Measurements from ENCODE around the gene JAKMIP1. TPM values are rescaled to one million over a fixed set of nuclear protein-coding genes. Genes with fewer than 3 reads are reported as not detected.

Gene JAKMIP1
- total and polyA plus RNA-seq, 2 experiments from 2014 or later = not detected

- H3K4me3 ChIP-seq = no peak overlapping the region
- in situ Hi-C loops (cut with MboI) = no loop called here
- no peaks in the 10 kb centered on the region for H3K79me2 ChIP-seq (ENCODE audit: insufficient read depth)
- no peaks in the 10 kb centered on the region for H3F3A ChIP-seq (ENCODE audit: insufficient read depth)
- TF ChIP-seq EZH2 (IDR thresholded peaks at IDR 0.05; ENCODE audit: insufficient read depth, poor library complexity, severe bottlenecking) (no peak), EZH2phosphoT487 (IDR thresholded peaks at IDR 0.05; ENCODE audit: insufficient read depth, low read depth) (no peak)
- no peaks in the 10 kb centered on the region for H3K27me3 ChIP-seq (replicated peaks; ENCODE audit: insufficient read depth)
- H3K4me1 ChIP-seq (ENCODE audit: insufficient read depth) = no peaks in the 10 kb centered on the region
- H2AFZ ChIP-seq = no peak overlapping the region
- no peak overlapping the region for H3K27ac ChIP-seq
- 0 to 6% methylated on average over 1 of the region's 1 CpG for WGBS, 2 experiments (ENCODE audit: low coverage in 1 of 2, low lambda C conversion rate in 2 of 2, missing lambda C conversion rate in 2 of 2)
- H4K20me1 ChIP-seq (ENCODE audit: insufficient read depth) = no peaks in the 10 kb centered on the region
- no peak overlapping the region for H3K4me2 ChIP-seq (ENCODE audit: unreplicated experiment)
- H3K36me3 ChIP-seq (ENCODE audit: low read depth) = no peaks in the 10 kb centered on the region
- no peak for DNase-seq
- no peaks in the 10 kb centered on the region for H3K9me2 ChIP-seq (ENCODE audit: insufficient read depth)
- H3K9me3 ChIP-seq (ENCODE audit: low read depth) = no peaks in the 10 kb centered on the region
- H3K9ac ChIP-seq = no peak overlapping the region
Measured at GRCh38 chr4:5991405-5991804, 208.9 kb downstream of the JAKMIP1 start.

- H3K9ac ChIP-seq = no peak overlapping the region
- no peaks in the 10 kb centered on the region for H3K9me2 ChIP-seq (ENCODE audit: insufficient read depth)
- H3K27ac ChIP-seq = no peak overlapping the region
- H4K20me1 ChIP-seq (ENCODE audit: insufficient read depth) = no peaks in the 10 kb centered on the region
- no peaks in the 10 kb centered on the region for H3F3A ChIP-seq (ENCODE audit: insufficient read depth)
- in situ Hi-C loops (cut with MboI) = no loop called here
- WGBS, 2 experiments (ENCODE audit: low coverage in 1 of 2, low lambda C conversion rate in 2 of 2, missing lambda C conversion rate in 2 of 2) = 53 to 54% methylated on average over 16 of the region's 16 CpGs
- H3K27me3 ChIP-seq (replicated peaks; ENCODE audit: insufficient read depth) = no peaks in the 10 kb centered on the region
- no peaks in the 10 kb centered on the region for H3K79me2 ChIP-seq (ENCODE audit: insufficient read depth)
- DNase-seq = no peak
- H3K4me2 ChIP-seq (ENCODE audit: unreplicated experiment) = no peak overlapping the region
- H3K4me1 ChIP-seq (ENCODE audit: insufficient read depth) = no peaks in the 10 kb centered on the region
- H3K4me3 ChIP-seq = no peak overlapping the region
- H2AFZ ChIP-seq = no peak overlapping the region
- no peaks in the 10 kb centered on the region for H3K36me3 ChIP-seq (ENCODE audit: low read depth)
- TF ChIP-seq EZH2 (IDR thresholded peaks at IDR 0.05; ENCODE audit: insufficient read depth, poor library complexity, severe bottlenecking) (no peak), EZH2phosphoT487 (IDR thresholded peaks at IDR 0.05; ENCODE audit: insufficient read depth, low read depth) (no peak)
- no peaks in the 10 kb centered on the region for H3K9me3 ChIP-seq (ENCODE audit: low read depth)
Measured at GRCh38 chr4:5990446-5991160, 209.7 kb downstream of the JAKMIP1 start.

- Histone ChIP-seq H3K9me3 (ENCODE audit: low read depth) (no peaks in the 10 kb centered on the region), H3K9me2 (ENCODE audit: insufficient read depth) (no peaks in the 10 kb centered on the region), H3K27ac (no peak overlapping the region), H2AFZ (no peak overlapping the region), H3K9ac (no peak overlapping the region), H3K27me3 (replicated peaks; ENCODE audit: insufficient read depth) (no peaks in the 10 kb centered on the region), H3K79me2 (ENCODE audit: insufficient read depth) (no peaks in the 10 kb centered on the region), H3F3A (ENCODE audit: insufficient read depth) (no peaks in the 10 kb centered on the region), H4K20me1 (ENCODE audit: insufficient read depth) (no peaks in the 10 kb centered on the region), H3K4me3 (no peak overlapping the region), H3K36me3 (ENCODE audit: low read depth) (no peaks in the 10 kb centered on the region), H3K4me2 (ENCODE audit: unreplicated experiment) (no peak overlapping the region), H3K4me1 (ENCODE audit: insufficient read depth) (no peaks in the 10 kb centered on the region)
- TF ChIP-seq EZH2phosphoT487 (IDR thresholded peaks at IDR 0.05; ENCODE audit: insufficient read depth, low read depth) = no peak
- no peak for TF ChIP-seq EZH2 (IDR thresholded peaks at IDR 0.05; ENCODE audit: insufficient read depth, poor library complexity, severe bottlenecking)
- no peak for DNase-seq
- WGBS, 2 experiments (ENCODE audit: low coverage in 1 of 2, low lambda C conversion rate in 2 of 2, missing lambda C conversion rate in 2 of 2) = 36 to 40% methylated on average over 18 of the region's 18 CpGs
- in situ Hi-C loops (cut with MboI) = no loop called here
Measured at GRCh38 chr4:5989236-5990225, 210.8 kb downstream of the JAKMIP1 start.

GRCh38 chr4:5988086-5988845, 212.1 kb downstream of the JAKMIP1 start:
- Histone ChIP-seq H3K4me1 (ENCODE audit: insufficient read depth) (no peaks in the 10 kb centered on the region), H3K9me3 (ENCODE audit: low read depth) (no peaks in the 10 kb centered on the region), H3K9ac (no peak overlapping the region), H3K79me2 (ENCODE audit: insufficient read depth) (no peaks in the 10 kb centered on the region), H4K20me1 (ENCODE audit: insufficient read depth) (no peaks in the 10 kb centered on the region), H3K4me3 (no peak overlapping the region), H3K36me3 (ENCODE audit: low read depth) (no peaks in the 10 kb centered on the region), H3K27me3 (replicated peaks; ENCODE audit: insufficient read depth) (no peaks in the 10 kb centered on the region), H3K4me2 (ENCODE audit: unreplicated experiment) (no peak overlapping the region), H3F3A (ENCODE audit: insufficient read depth) (no peaks in the 10 kb centered on the region), H3K9me2 (ENCODE audit: insufficient read depth) (no peaks in the 10 kb centered on the region), H2AFZ (no peak overlapping the region), H3K27ac (no peak overlapping the region)
- no peak for DNase-seq
- TF ChIP-seq EZH2phosphoT487 (IDR thresholded peaks at IDR 0.05; ENCODE audit: insufficient read depth, low read depth) (no peak), EZH2 (IDR thresholded peaks at IDR 0.05; ENCODE audit: insufficient read depth, poor library complexity, severe bottlenecking) (no peak)
- WGBS, 2 experiments (ENCODE audit: low coverage in 1 of 2, low lambda C conversion rate in 2 of 2, missing lambda C conversion rate in 2 of 2) = 39 to 47% methylated on average over 14 of the region's 14 CpGs
- in situ Hi-C loops (cut with MboI) = no loop called here

All from GM23248 (cell line).